ENCODE data around the gene CCDC93. TPM values are rescaled to one million over a fixed set of nuclear protein-coding genes. Genes with fewer than 3 reads are reported as not detected.

CCDC93 gene
- total RNA-seq, 3 donors from 2014 or later = 42.3 to 55.7 (median 42.6) TPM

DNA sequence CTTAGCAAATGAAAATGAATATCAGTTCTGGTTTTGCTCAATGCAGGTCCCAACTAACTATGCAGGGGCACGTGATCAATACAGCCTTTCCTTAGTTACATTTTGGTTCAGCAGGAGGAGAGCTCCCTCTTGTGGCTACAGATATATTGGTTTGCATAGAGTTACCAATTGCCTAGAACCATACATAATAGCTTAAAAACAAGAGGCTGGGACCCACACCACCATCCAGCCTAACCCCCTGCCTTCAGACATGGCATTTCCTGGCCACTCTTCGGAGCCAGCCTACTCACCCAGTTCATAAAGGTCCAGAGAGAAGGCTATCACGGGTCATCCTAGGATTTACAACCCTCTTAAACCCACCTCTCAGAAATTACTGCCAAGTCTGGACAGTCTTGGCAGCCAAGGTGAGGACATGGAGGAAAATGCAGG is 10.5 kb downstream of the CCDC93 start:
- Histone ChIP-seq H3K9me3 (no peaks in the 10 kb centered on the region), H3K4me3 (no peak overlapping the region), H3K36me3 (ENCODE audit: low read depth) (no peaks in the 10 kb centered on the region), H3K4me1 (ENCODE audit: low read depth) (no peaks in the 10 kb centered on the region)
- DNase-seq = peak in 1 of 3 donors; percentile 84
- peak; percentile 71 for TF ChIP-seq CTCF (IDR thresholded peaks at IDR 0.05)
- ATAC-seq = peak; percentile 98
- intact Hi-C loops (cut with DNase I, micrococcal nuclease) = loop anchor here in 1 of 2 donors (10.0 kb wide), 1 partner anchor 169 kb away; no protein-coding TSS in a partner anchor

GRCh38 chr2:118000041-118000440 is 13.8 kb downstream of the CCDC93 start:
- no peak for ATAC-seq
- H3K4me3 ChIP-seq = no peak overlapping the region
- H3K9me3 ChIP-seq = no peaks in the 10 kb centered on the region
- H3K4me1 ChIP-seq (ENCODE audit: low read depth) = no peaks in the 10 kb centered on the region
- no peaks in the 10 kb centered on the region for H3K36me3 ChIP-seq (ENCODE audit: low read depth)
- TF ChIP-seq CTCF (IDR thresholded peaks at IDR 0.05) = no peak
- no peak for DNase-seq
- intact Hi-C loops (cut with DNase I, micrococcal nuclease) = loop anchor here in 1 of 2 donors (10.0 kb wide), 1 partner anchor 165 kb away; no protein-coding TSS in a partner anchor

- Histone ChIP-seq H3K4me1 (ENCODE audit: low read depth) (no peaks in the 10 kb centered on the region), H3K4me3 (no peak overlapping the region), H3K36me3 (ENCODE audit: low read depth) (no peaks in the 10 kb centered on the region), H3K9me3 (no peaks in the 10 kb centered on the region)
- ATAC-seq (no peak), DNase-seq (no peak)
- intact Hi-C loops (cut with DNase I, micrococcal nuclease) = no loop called here
- TF ChIP-seq CTCF (IDR thresholded peaks at IDR 0.05) = no peak
These were observed 15.9 kb downstream of the CCDC93 start for GRCh38 chr2:117997872-117998454.

GRCh38 chr2:117996525-117996924 is 17.3 kb downstream of the CCDC93 start:
- Histone ChIP-seq H3K4me1 (ENCODE audit: low read depth) (no peaks in the 10 kb centered on the region), H3K36me3 (ENCODE audit: low read depth) (no peaks in the 10 kb centered on the region), H3K9me3 (no peaks in the 10 kb centered on the region), H3K4me3 (no peak overlapping the region)
- intact Hi-C loops (cut with DNase I, micrococcal nuclease) = no loop called here
- no peak for DNase-seq
- ATAC-seq = no peak
- TF ChIP-seq CTCF (IDR thresholded peaks at IDR 0.05) = no peak

DNA sequence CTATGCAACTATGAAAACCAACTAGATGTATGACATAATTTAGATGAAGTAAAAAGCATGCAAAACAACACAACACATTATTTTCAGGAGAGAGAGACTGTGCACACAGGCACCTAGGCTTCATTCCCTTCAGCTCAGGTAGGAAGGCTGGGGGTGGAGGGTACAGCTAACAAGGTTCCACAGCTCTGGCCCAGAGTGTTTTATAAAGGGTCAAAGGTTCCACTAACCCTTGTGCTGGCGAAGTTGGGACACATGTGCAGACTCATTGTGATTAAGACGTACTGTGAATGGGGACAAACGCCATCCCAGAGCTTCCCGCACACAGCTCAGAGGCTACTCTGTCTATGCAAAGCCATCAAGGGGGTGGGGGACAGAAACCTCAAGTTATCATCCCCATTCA is 19.1 kb downstream of the CCDC93 start:
- TF ChIP-seq CTCF (IDR thresholded peaks at IDR 0.05) = no peak
- intact Hi-C loops (cut with DNase I, micrococcal nuclease) = no loop called here
- H3K4me1 ChIP-seq (ENCODE audit: low read depth) = no peaks in the 10 kb centered on the region
- no peaks in the 10 kb centered on the region for H3K9me3 ChIP-seq
- H3K36me3 ChIP-seq (ENCODE audit: low read depth) = no peaks in the 10 kb centered on the region
- H3K4me3 ChIP-seq = no peak overlapping the region
- ATAC-seq = no peak
- no peak for DNase-seq
